ENCODE measurements around the gene RHOU.
"Not testable (repeated sequence)": the region's sequence is repeated elsewhere in the genome, so short reads cannot be mapped to it uniquely, and the experiment has no call there.

RHOU gene

GRCh38 chr1:228734881-228735801 lies at the start of gene RHOU:
TSS of gene RHOU (plus strand) at chr1:228735479. CDS start at chr1:228735743, 264 bp downstream.
- peaks cover 17% of the 10 kb centered on the region; the same call in 1 of the 2 replicates for H3K4me1 ChIP-seq (ENCODE audit: control insufficient read depth, insufficient read depth, low read length)
- no peaks in the 10 kb centered on the region for H3K9me3 ChIP-seq (ENCODE audit: control insufficient read depth, insufficient read depth, low read depth, low read length)
- H3K27me3 ChIP-seq (ENCODE audit: control insufficient read depth, insufficient read depth, low read length) = peaks cover 29% of the 10 kb centered on the region
- H3K4me3 ChIP-seq (ENCODE audit: low read depth, low read length) = peak within 1 kb of the TSS; percentile 81
- H3K27ac ChIP-seq (ENCODE audit: low read depth, low read length) = no peak within 1 kb of the TSS
- peak within 1 kb of the TSS; percentile 81 for H3K9ac ChIP-seq (ENCODE audit: low read length)
- H3K36me3 ChIP-seq (ENCODE audit: control insufficient read depth, insufficient read depth, low read length) = 0 out of 2 replicates have a peak, but pooled peaks cover 6% of the 10 kb centered on the region

DNA sequence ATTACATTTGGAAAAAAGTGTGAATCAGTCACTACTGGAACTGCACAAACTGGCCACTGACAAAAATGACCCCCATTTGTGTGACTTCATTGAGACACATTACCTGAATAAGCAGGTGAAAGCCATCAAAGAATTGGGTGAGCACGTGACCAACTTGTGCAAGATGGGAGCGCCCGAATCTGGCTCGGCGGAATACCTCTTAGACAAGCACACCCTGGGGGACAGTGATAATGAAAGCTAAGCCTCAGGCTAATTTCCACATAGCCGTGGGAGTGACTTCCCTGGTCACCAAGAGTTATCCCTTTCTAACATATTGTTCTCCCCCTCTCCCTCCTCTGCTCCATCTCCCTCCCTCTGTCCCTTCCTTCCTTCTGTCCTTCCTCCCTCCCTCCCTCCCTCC lies 47.7 kb upstream of the RHOU start:
- Histone ChIP-seq H3K27me3 (ENCODE audit: control insufficient read depth, insufficient read depth, low read length) (no peaks in the 10 kb centered on the region), H3K9ac (ENCODE audit: low read length) (no peak overlapping the region), H3K9me3 (ENCODE audit: control insufficient read depth, insufficient read depth, low read depth, low read length) (no peaks in the 10 kb centered on the region), H3K36me3 (ENCODE audit: control insufficient read depth, insufficient read depth, low read length) (no peaks in the 10 kb centered on the region), H3K4me3 (ENCODE audit: low read depth, low read length) (no peak overlapping the region), H3K4me1 (ENCODE audit: control insufficient read depth, insufficient read depth, low read length) (no peaks in the 10 kb centered on the region; the same call in 1 of the 2 replicates), H3K27ac (ENCODE audit: low read depth, low read length) (no peak overlapping the region)

DNA sequence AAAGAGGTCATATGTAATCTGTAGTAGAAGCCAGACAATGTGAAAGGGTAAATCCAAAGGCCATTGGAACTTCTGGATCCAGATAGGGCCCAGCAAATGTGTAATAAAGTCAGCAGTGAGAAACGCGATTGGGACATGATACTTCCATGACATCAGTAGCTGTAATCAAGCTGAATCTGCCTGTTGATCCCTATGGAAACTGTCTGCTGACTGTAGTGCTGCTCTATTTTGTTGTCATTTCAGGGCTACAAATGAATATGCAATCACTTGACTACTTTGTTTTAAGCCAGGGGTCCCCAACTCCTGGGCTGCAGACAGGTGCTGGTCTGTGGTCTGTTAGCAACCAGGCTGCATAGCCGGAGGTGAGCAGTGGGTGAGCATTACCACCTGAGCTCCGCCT lies 46.0 kb upstream of the RHOU start:
- no peak overlapping the region for H3K4me3 ChIP-seq (ENCODE audit: low read depth, low read length)
- H3K4me1 ChIP-seq (ENCODE audit: control insufficient read depth, insufficient read depth, low read length) = no peaks in the 10 kb centered on the region; the same call in 1 of the 2 replicates
- H3K9me3 ChIP-seq (ENCODE audit: control insufficient read depth, insufficient read depth, low read depth, low read length) = no peaks in the 10 kb centered on the region
- no peak overlapping the region for H3K27ac ChIP-seq (ENCODE audit: low read depth, low read length)
- no peaks in the 10 kb centered on the region for H3K36me3 ChIP-seq (ENCODE audit: control insufficient read depth, insufficient read depth, low read length)
- H3K27me3 ChIP-seq (ENCODE audit: control insufficient read depth, insufficient read depth, low read length) = no peaks in the 10 kb centered on the region
- H3K9ac ChIP-seq (ENCODE audit: low read length) = no peak overlapping the region

GRCh38 chr1:228691211-228691610 lies 44.1 kb upstream of the RHOU start:
- Histone ChIP-seq H3K9ac (ENCODE audit: low read length) (no peak overlapping the region), H3K4me1 (ENCODE audit: control insufficient read depth, insufficient read depth, low read length) (no peaks in the 10 kb centered on the region), H3K36me3 (ENCODE audit: control insufficient read depth, insufficient read depth, low read length) (no peaks in the 10 kb centered on the region), H3K27me3 (ENCODE audit: control insufficient read depth, insufficient read depth, low read length) (no peaks in the 10 kb centered on the region), H3K9me3 (ENCODE audit: control insufficient read depth, insufficient read depth, low read depth, low read length) (no peaks in the 10 kb centered on the region), H3K4me3 (ENCODE audit: low read depth, low read length) (no peak overlapping the region), H3K27ac (ENCODE audit: low read depth, low read length) (no peak overlapping the region)

DNA sequence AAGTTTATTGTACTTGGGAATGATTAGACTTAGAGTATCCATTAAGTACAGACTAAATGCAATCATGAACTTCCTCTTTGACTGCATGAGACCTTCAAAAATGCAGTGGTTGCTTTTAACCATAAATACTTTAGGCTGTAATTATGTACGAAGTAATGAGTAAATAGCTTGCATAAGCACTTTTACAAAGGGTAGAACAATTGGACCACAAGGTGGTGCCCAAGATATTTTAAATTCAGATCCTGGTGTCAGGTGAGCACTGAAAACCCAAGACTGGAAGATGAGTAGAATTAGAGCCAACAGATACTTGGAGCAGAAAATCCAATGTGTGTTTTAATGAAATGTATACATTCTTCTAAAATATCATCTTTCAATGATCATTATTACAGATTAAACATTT lies 43.4 kb upstream of the RHOU start:
- Histone ChIP-seq H3K4me1 (ENCODE audit: control insufficient read depth, insufficient read depth, low read length) (peaks cover 1% of the 10 kb centered on the region), H3K27me3 (ENCODE audit: control insufficient read depth, insufficient read depth, low read length) (no peaks in the 10 kb centered on the region), H3K9ac (ENCODE audit: low read length) (no peak overlapping the region), H3K9me3 (ENCODE audit: control insufficient read depth, insufficient read depth, low read depth, low read length) (no peaks in the 10 kb centered on the region), H3K36me3 (ENCODE audit: control insufficient read depth, insufficient read depth, low read length) (no peaks in the 10 kb centered on the region), H3K4me3 (ENCODE audit: low read depth, low read length) (no peak overlapping the region), H3K27ac (ENCODE audit: low read depth, low read length) (no peak overlapping the region)

DNA sequence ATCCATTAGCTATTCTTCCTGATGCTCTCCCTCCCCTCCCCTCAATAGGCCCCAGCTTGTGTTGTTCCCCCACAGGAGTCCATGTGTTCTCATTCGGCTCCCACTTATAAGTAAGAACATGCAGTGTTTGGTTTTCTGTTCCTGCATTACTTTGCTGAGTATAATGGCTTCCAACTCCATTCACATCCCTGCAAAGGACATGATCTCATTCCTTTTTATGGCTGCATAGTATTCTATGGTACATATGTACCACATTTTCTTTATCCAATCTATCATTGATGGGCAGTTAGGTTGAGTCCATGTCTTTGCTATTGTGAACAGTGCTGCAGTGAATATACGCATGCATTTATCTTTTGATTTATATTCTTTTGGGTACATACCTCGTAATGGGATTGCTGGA lies 40.8 kb upstream of the RHOU start:
- H3K4me1 ChIP-seq (ENCODE audit: control insufficient read depth, insufficient read depth, low read length); H3K9me3 ChIP-seq (ENCODE audit: control insufficient read depth, insufficient read depth, low read depth, low read length); H3K36me3 ChIP-seq (ENCODE audit: control insufficient read depth, insufficient read depth, low read length): not testable (repeated sequence)

DNA sequence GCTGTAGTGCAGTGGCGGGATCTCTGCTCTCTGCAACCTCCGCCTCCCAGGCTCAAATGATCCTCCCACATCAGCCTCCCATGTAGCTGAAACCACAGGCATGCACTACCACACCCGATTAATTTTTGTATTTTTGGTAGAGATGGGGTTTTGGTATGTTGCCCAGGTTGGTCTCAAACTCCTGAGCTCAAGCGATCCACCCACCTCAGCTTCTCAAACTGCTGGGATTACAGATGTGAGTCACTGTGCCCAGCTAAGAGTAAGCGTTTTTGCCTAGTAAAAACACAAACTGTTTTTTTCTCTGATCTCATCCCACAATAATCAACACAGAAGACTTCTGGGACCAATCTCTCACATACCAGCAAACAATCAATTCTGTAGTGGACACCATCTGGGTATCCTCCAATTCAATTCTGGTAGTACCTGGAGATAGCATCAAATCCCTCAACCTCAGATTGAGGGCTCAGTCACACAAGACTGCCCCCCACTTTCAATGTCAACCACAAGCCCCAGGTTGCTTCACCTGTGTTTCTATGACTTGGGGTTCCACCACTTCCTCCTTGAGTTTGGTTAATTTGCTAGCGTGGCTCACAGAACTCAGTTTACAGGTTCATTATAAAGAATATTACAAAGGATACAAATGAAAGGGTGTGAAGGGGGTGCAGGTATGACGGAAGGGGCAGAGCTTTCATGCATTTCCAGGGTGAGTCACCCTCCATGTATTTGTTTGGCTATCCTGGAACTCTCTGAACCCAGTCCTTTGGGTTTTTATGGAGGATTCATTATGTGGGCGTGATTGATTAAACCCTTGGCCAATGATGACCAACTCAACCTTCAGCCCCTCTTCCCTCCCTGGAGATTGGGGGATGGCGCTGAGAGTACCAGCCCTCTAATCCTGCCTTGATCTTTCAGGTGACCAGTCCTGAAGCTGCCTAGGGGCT lies 40.0 kb upstream of the RHOU start:
- no peaks in the 10 kb centered on the region for H3K36me3 ChIP-seq (ENCODE audit: control insufficient read depth, insufficient read depth, low read length)
- H3K27me3 ChIP-seq (ENCODE audit: control insufficient read depth, insufficient read depth, low read length) = no peaks in the 10 kb centered on the region
- H3K9ac ChIP-seq (ENCODE audit: low read length) = no peak overlapping the region
- no peak overlapping the region for H3K4me3 ChIP-seq (ENCODE audit: low read depth, low read length)
- H3K4me1 ChIP-seq (ENCODE audit: control insufficient read depth, insufficient read depth, low read length) = peaks cover 8% of the 10 kb centered on the region
- H3K9me3 ChIP-seq (ENCODE audit: control insufficient read depth, insufficient read depth, low read depth, low read length) = no peaks in the 10 kb centered on the region
- no peak overlapping the region for H3K27ac ChIP-seq (ENCODE audit: low read depth, low read length)

More for the DNA sequence above, 40.8 kb upstream of the RHOU start:
- H3K4me3 ChIP-seq (ENCODE audit: low read depth, low read length); H3K27ac ChIP-seq (ENCODE audit: low read depth, low read length); H3K27me3 ChIP-seq (ENCODE audit: control insufficient read depth, insufficient read depth, low read length); H3K9ac ChIP-seq (ENCODE audit: low read length): not testable (repeated sequence)

GRCh38 chr1:228697207-228698016 lies 37.9 kb upstream of the RHOU start:
- Histone ChIP-seq H3K27ac (ENCODE audit: low read depth, low read length) (no peak overlapping the region), H3K27me3 (ENCODE audit: control insufficient read depth, insufficient read depth, low read length) (no peaks in the 10 kb centered on the region), H3K9me3 (ENCODE audit: control insufficient read depth, insufficient read depth, low read depth, low read length) (no peaks in the 10 kb centered on the region), H3K4me3 (ENCODE audit: low read depth, low read length) (no peak overlapping the region), H3K4me1 (ENCODE audit: control insufficient read depth, insufficient read depth, low read length) (peaks cover 8% of the 10 kb centered on the region), H3K9ac (ENCODE audit: low read length) (no peak overlapping the region), H3K36me3 (ENCODE audit: control insufficient read depth, insufficient read depth, low read length) (no peaks in the 10 kb centered on the region)

GRCh38 chr1:228698017-228698329 lies 37.3 kb upstream of the RHOU start:
- H3K27me3 ChIP-seq (ENCODE audit: control insufficient read depth, insufficient read depth, low read length) = no peaks in the 10 kb centered on the region
- no peak overlapping the region for H3K4me3 ChIP-seq (ENCODE audit: low read depth, low read length)
- no peak overlapping the region for H3K27ac ChIP-seq (ENCODE audit: low read depth, low read length)
- H3K9ac ChIP-seq (ENCODE audit: low read length) = no peak overlapping the region
- peaks cover 8% of the 10 kb centered on the region for H3K4me1 ChIP-seq (ENCODE audit: control insufficient read depth, insufficient read depth, low read length)
- no peaks in the 10 kb centered on the region for H3K36me3 ChIP-seq (ENCODE audit: control insufficient read depth, insufficient read depth, low read length)
- no peaks in the 10 kb centered on the region for H3K9me3 ChIP-seq (ENCODE audit: control insufficient read depth, insufficient read depth, low read depth, low read length)

GRCh38 chr1:228702433-228702832 lies 32.8 kb upstream of the RHOU start:
- Histone ChIP-seq H3K27ac (ENCODE audit: low read depth, low read length) (no peak overlapping the region), H3K4me1 (ENCODE audit: control insufficient read depth, insufficient read depth, low read length) (peaks cover 2% of the 10 kb centered on the region), H3K9ac (ENCODE audit: low read length) (no peak overlapping the region), H3K27me3 (ENCODE audit: control insufficient read depth, insufficient read depth, low read length) (no peaks in the 10 kb centered on the region), H3K4me3 (ENCODE audit: low read depth, low read length) (no peak overlapping the region), H3K9me3 (ENCODE audit: control insufficient read depth, insufficient read depth, low read depth, low read length) (no peaks in the 10 kb centered on the region), H3K36me3 (ENCODE audit: control insufficient read depth, insufficient read depth, low read length) (no peaks in the 10 kb centered on the region)

All from HUES6 (cell line).